DMS114 treated with DMSO at 0.1 percent for 48 hours (cell line): ENCODE data around the gene OGDHL.
"Not testable (repeated sequence)": the region's sequence is repeated elsewhere in the genome, so short reads cannot be mapped to it uniquely, and the experiment has no call there.

ENCODE experiments used
- DNase-seq: peaks from one replicate; lab custom pipeline; 2025; ENCODE audit not compliant: unreplicated experiment; lab: John Stamatoyannopoulos, UW

OGDHL gene

GRCh38 chr10:49761789-49762565, at the start of gene OGDHL:
OGDHL (minus strand) TSS chr10:49762323; CDS start chr10:49758592, 3,731 bp downstream.
- DNase-seq = peak; percentile 28

GRCh38 chr10:49803988-49804387, 41.9 kb upstream of the OGDHL start:
- no peak for DNase-seq

- no peak for DNase-seq
These were observed 36.2 kb upstream of the OGDHL start for GRCh38 chr10:49798275-49798674.

- DNase-seq = no peak
These were observed 29.0 kb upstream of the OGDHL start for GRCh38 chr10:49791100-49791499.

GRCh38 chr10:49784681-49785080, 22.6 kb upstream of the OGDHL start:
- no peak for DNase-seq

- DNase-seq = no peak
These were observed 21.5 kb upstream of the OGDHL start for GRCh38 chr10:49783645-49784044.

GRCh38 chr10:49781247-49781646, 19.1 kb upstream of the OGDHL start:
- no peak for DNase-seq

- no peak for DNase-seq
These were observed 16.1 kb upstream of the OGDHL start for GRCh38 chr10:49778197-49778596.

GRCh38 chr10:49776851-49777250, 14.7 kb upstream of the OGDHL start:
- DNase-seq = no peak

- no peak for DNase-seq
These were observed 12.9 kb upstream of the OGDHL start for GRCh38 chr10:49775014-49775413.

- not testable (repeated sequence) for DNase-seq
These were observed 10.8 kb upstream of the OGDHL start for GRCh38 chr10:49772944-49773343.

GRCh38 chr10:49771046-49771445, 8.9 kb upstream of the OGDHL start:
- DNase-seq = not testable (repeated sequence)

- no peak for DNase-seq
These were observed 7.6 kb upstream of the OGDHL start for GRCh38 chr10:49769692-49770091.

GRCh38 chr10:49768731-49769130, 6.6 kb upstream of the OGDHL start:
- no peak for DNase-seq

- no peak for DNase-seq
These were observed 6.2 kb upstream of the OGDHL start for GRCh38 chr10:49768329-49768728.

- DNase-seq = no peak
These were observed 5.6 kb upstream of the OGDHL start for GRCh38 chr10:49767752-49768151.

- no peak for DNase-seq
These were observed 4.4 kb upstream of the OGDHL start for GRCh38 chr10:49766484-49766883.

GRCh38 chr10:49762566-49762877, 399 bp upstream of the OGDHL start:
- DNase-seq = no peak

- DNase-seq = no peak
These were observed 828 bp downstream of the OGDHL start for GRCh38 chr10:49761201-49761788.

GRCh38 chr10:49760789-49761188, 1.3 kb downstream of the OGDHL start:
- no peak for DNase-seq

- DNase-seq = no peak
These were observed 2.2 kb downstream of the OGDHL start for GRCh38 chr10:49759787-49760551.
